Activated naive CD4-positive, alpha-beta T cell treated with anti-CD3 and anti-CD28 coated beads, Interleukin-2, amount 50 U/mL, for 72 hours (primary cell): ENCODE measurements around the gene ZNF764. TPM values are rescaled to one million over a fixed set of nuclear protein-coding genes. Genes with fewer than 3 reads are reported as not detected.

ENCODE experiments used
- total RNA-seq, 2 donors: library from RNA; stranded (reverse); gene quantifications; one replicate each; pipeline ENCODE4 v1.2.3, GENCODE V29; 2022

Gene ZNF764
- total RNA-seq, 2 donors from 2014 or later = 11.1 to 11.6 TPM

Other genes with a start within 250 kb of the ZNF764 start
- gene CD2BP2, start 203.1 kb downstream of the ZNF764 start, total RNA-seq = 10 to 100 TPM; 57.3 to 64.4 TPM
- 10 to 100 TPM; 52.5 to 69.5 TPM for gene TBC1D10B, start 187.9 kb downstream of the ZNF764 start, total RNA-seq
- 1 to 10 TPM in 1 of 2 donors, under 1 TPM in 1; 0.97 to 1.2 TPM for gene MYL11, start 183.6 kb downstream of the ZNF764 start, total RNA-seq
- gene SEPTIN1, start 175.8 kb downstream of the ZNF764 start, total RNA-seq = 100 to 1,000 TPM; 161 to 208 TPM
- gene ZNF48, start 163.0 kb downstream of the ZNF764 start, total RNA-seq = 10 to 100 TPM in 1 of 2 donors, 1 to 10 TPM in 1; 7.6 to 10.9 TPM
- 1 to 10 TPM; 4.4 to 7.9 TPM for gene ZNF771, start 150.8 kb downstream of the ZNF764 start, total RNA-seq
- 100 to 1,000 TPM in 1 of 2 donors, 10 to 100 TPM in 1; 53.1 to 113 TPM for gene DCTPP1, start 128.3 kb downstream of the ZNF764 start, total RNA-seq
- 10 to 100 TPM; 54.8 to 62.7 TPM for gene SEPHS2, start 112.5 kb downstream of the ZNF764 start, total RNA-seq
- gene ITGAL, start 85.6 kb downstream of the ZNF764 start, total RNA-seq = 100 to 1,000 TPM; 297 to 390 TPM
- gene ZNF768, start 31.8 kb downstream of the ZNF764 start, total RNA-seq = 1 to 10 TPM; 2.3 to 9.3 TPM
- gene ZNF747, start 23.5 kb downstream of the ZNF764 start, total RNA-seq = 1 to 10 TPM; 4.5 to 8.2 TPM
- gene ZNF688, start 13.3 kb upstream of the ZNF764 start, total RNA-seq = 1 to 10 TPM; 7.2 TPM
- 10 to 100 TPM; 10.8 to 22.1 TPM for gene ZNF785, start 27.3 kb upstream of the ZNF764 start, total RNA-seq
- 10 to 100 TPM; 11.6 to 13.7 TPM for gene ZNF689, start 52.0 kb upstream of the ZNF764 start, total RNA-seq
- gene PRR14, start 92.6 kb upstream of the ZNF764 start, total RNA-seq = 100 to 1,000 TPM; 103 to 111 TPM
- gene FBRS, start 100.1 kb upstream of the ZNF764 start, total RNA-seq = 100 to 1,000 TPM; 104 to 117 TPM
- gene SRCAP, start 140.8 kb upstream of the ZNF764 start, total RNA-seq = 10 to 100 TPM; 61.6 to 76.8 TPM
- gene PHKG2, start 190.1 kb upstream of the ZNF764 start, total RNA-seq = 10 to 100 TPM; 32.9 to 61.9 TPM
- 1 to 10 TPM; 2.6 to 3.6 TPM for gene CFAP119, start 203.7 kb upstream of the ZNF764 start, total RNA-seq
- gene RNF40, start 203.9 kb upstream of the ZNF764 start, total RNA-seq = 10 to 100 TPM; 68.9 to 74.4 TPM
- gene ZNF629, start 228.8 kb upstream of the ZNF764 start, total RNA-seq = 1 to 10 TPM in 1 of 2 donors, under 1 TPM in 1; 0.16 to 3.6 TPM